GM12878 (cell line): ENCODE measurements around the gene PSMA2. TPM values are rescaled to one million over a fixed set of nuclear protein-coding genes. Genes with fewer than 3 reads are reported as not detected.

Experiments used
- ATAC-seq: fragments of 200-7000 bp; cut with Tn5 transposase; 3 replicates; pipeline ENCODE4 v1.9.1; 2020; ENCODE audit warnings: mild to moderate bottlenecking, moderate library complexity
- BruUV-seq: library from RNA; stranded (reverse); fragments of 400-500 nt; replicated peaks from 2 replicates; lab custom pipeline; 2021; lab: Mats Ljungman, UMichigan
- CTCF ChIA-PET: fragments of 300-600 bp; sonication (Branson Sonifier 250); formaldehyde crosslinking; extraction: SDS; loops from one replicate; lab custom pipeline; 2021; ENCODE audit warnings: inconsistent platforms; lab: Yijun Ruan, JAX
- POLR2A ChIA-PET: fragments of 350-600 bp; formaldehyde crosslinking; extraction: SDS; loops from one replicate; lab custom pipeline; 2021; ENCODE audit warnings: inconsistent platforms; lab: Charles Lee
- RAD21 ChIA-PET: fragments of 300-600 bp; sonication (Branson Sonifier 250); formaldehyde crosslinking; loops from one replicate; lab custom pipeline; 2023; ENCODE audit warnings: antibody characterized with exemption; ENCODE audit not compliant: unreplicated experiment; lab: Charles Lee
- SMC1A ChIA-PET: fragments of 300-600 bp; sonication (Branson Sonifier 250); formaldehyde crosslinking; loops from one replicate; lab custom pipeline; 2023; ENCODE audit not compliant: unreplicated experiment, uncharacterized antibody; lab: Charles Lee
- DNase-seq: peaks from one replicate; pipeline ENCODE4 v3.0.0-alpha.2; 2011; ENCODE audit warnings: low read depth, low spot score
- FAIRE-seq: peaks from 3 replicates; lab custom pipeline; 2011; peaks lifted over from hg19 to GRCh38; lab: Jason Lieb, UNC
- H2AFZ ChIP-seq: 2 replicates; pipeline ENCODE4 v1.6.0; 2011; ENCODE audit warnings: low read depth, low read length, control low read depth; ENCODE audit not compliant: control insufficient read depth
- H3K27ac ChIP-seq: 2 replicates; pipeline ENCODE4 v1.5.1; 2011; ENCODE audit warnings: control low read depth; ENCODE audit not compliant: control insufficient read depth, insufficient read depth
- H3K27me3 ChIP-seq, 2 experiments: replicated peaks in 1 of 2; 2 replicates each; pipeline versions ENCODE4 v1.6.0 to v1.6.1; 2011; ENCODE audit warnings: low read length in 1 of 2; ENCODE audit not compliant: control insufficient read depth in 2 of 2, insufficient read depth in 2 of 2
- H3K36me3 ChIP-seq, 2 experiments: 2 replicates each; pipeline ENCODE4 v1.5.1; 2011; ENCODE audit warnings: low read length in 1 of 2; ENCODE audit not compliant: control insufficient read depth in 2 of 2, insufficient read depth in 2 of 2
- H3K4me1 ChIP-seq: 2 replicates; pipeline ENCODE4 v1.6.1; 2011; ENCODE audit warnings: mild to moderate bottlenecking, low read length, moderate library complexity, mixed read lengths; ENCODE audit not compliant: control insufficient read depth, insufficient read depth
- H3K4me2 ChIP-seq: 2 replicates; pipeline ENCODE4 v1.6.0; 2011; ENCODE audit warnings: control low read depth; ENCODE audit not compliant: control insufficient read depth, insufficient read depth
- H3K4me3 ChIP-seq: fragments of 200-600 bp; sonication (generic); 2 replicates; pipeline ENCODE4 v1.5.1; 2016
- H3K79me2 ChIP-seq: 2 replicates; pipeline ENCODE4 v1.6.0; 2011; ENCODE audit warnings: low read length; ENCODE audit not compliant: control insufficient read depth, insufficient read depth
- H3K9ac ChIP-seq: 2 replicates; pipeline ENCODE4 v1.8.0; 2011; ENCODE audit warnings: low read length, control low read depth, mixed read lengths; ENCODE audit not compliant: control insufficient read depth, insufficient read depth
- H3K9me3 ChIP-seq: replicated peaks from 3 replicates; pipeline ENCODE4 v1.5.1; 2011; ENCODE audit warnings: mild to moderate bottlenecking, low read length; ENCODE audit not compliant: control insufficient read depth, insufficient read depth
- H4K20me1 ChIP-seq: 2 replicates; pipeline ENCODE4 v1.6.0; 2011; ENCODE audit not compliant: control insufficient read depth, insufficient read depth
- EED ChIP-seq: sonication (generic); IDR thresholded peaks from 2 replicates; pipeline ENCODE4 v1.6.1; 2016; ENCODE audit warnings: antibody characterized with exemption, low read depth
- FOXK2 ChIP-seq: fragments of 450-650 bp; IDR thresholded peaks from 2 replicates; pipeline ENCODE4 v1.6.1; 2017; ENCODE audit warnings: mild to moderate bottlenecking, moderate library complexity
- GATAD2B ChIP-seq: fragments of 450-650 bp; conservative IDR thresholded peaks from 2 replicates; pipeline ENCODE4 v1.6.1; 2017; ENCODE audit warnings: low read depth, mild to moderate bottlenecking, moderate library complexity
- TBL1XR1 ChIP-seq: IDR thresholded peaks from 2 replicates; pipeline ENCODE4 v1.6.1; 2012; ENCODE audit warnings: low read depth, low read length, improper control_type of control experiment
- ZBED1 ChIP-seq: IDR thresholded peaks from 2 replicates; pipeline ENCODE4 v1.6.1; 2016; ENCODE audit warnings: borderline replicate concordance
- ZSCAN29 ChIP-seq: fragments of 450-650 bp; IDR thresholded peaks from 2 replicates; pipeline ENCODE4 v1.6.1; 2017; ENCODE audit warnings: mild to moderate bottlenecking, moderate library complexity
- WGBS: methylation state at CpG from one replicate; pipeline ENCODE4 v1.1.6; 2016; ENCODE audit warnings: low lambda C conversion rate; ENCODE audit not compliant: insufficient replicate concordance, insufficient coverage; ENCODE audit errors: missing lambda C conversion rate; 5-methylcytosine and 5-hydroxymethylcytosine counted together
- in situ Hi-C: fragments of 300-500 bp; cut with MboI; formaldehyde crosslinking; loops from 9 replicates; pipeline ENCODE4 v1.14.3; 2018; ENCODE audit warnings: mixed read lengths
- intact Hi-C: fragments of 100-400 bp; cut with micrococcal nuclease; formaldehyde crosslinking; loops from one replicate; pipeline ENCODE4 v1.14.2; 2022; ENCODE audit not compliant: unreplicated experiment
- polyA plus RNA-seq, 11 experiments: library from polyadenylated mRNA; depleted of rRNA in 4 of 11; unstranded in 6 of 11; stranded (reverse) in 5 of 11; fragments of >200 nt; fragmentation: Nextera tagmentation in 4 of 11; fragmentation: Illumina TruSeq in 1 of 11; extraction: Ambion mirVana in 4 of 11; extraction: Trizol in 1 of 11; gene quantifications; 1 replicate in 1 of 11; 2 replicates in 10 of 11; pipeline versions ENCODE4 v1.2.1 to v1.2.3, GENCODE V29; 2011 to 2016; ENCODE audit warnings: inconsistent platforms in 2 of 11, missing spikeins in 2 of 11, low read depth in 1 of 11
- total RNA-seq, 4 experiments: library from RNA; depleted of rRNA in 3 of 4; stranded (reverse); fragments of >200 nt in 3 of 4; fragmentation: Illumina TruSeq in 1 of 4; extraction: Trizol in 1 of 4; gene quantifications; 2 replicates each; pipeline versions ENCODE4 v1.2.1 to v1.2.3, GENCODE V29; 2013 to 2021
- TF ChIP-seq, protein P1 (sequence below): fragments of 150-350 bp; IDR thresholded peaks from 2 replicates; pipeline ENCODE4 v1.6.1; 2016; ENCODE audit warnings: low read depth, low read length
- TF ChIP-seq, protein P2 (sequence below): fragments of 450-650 bp; formaldehyde crosslinking; IDR thresholded peaks from 2 replicates; pipeline ENCODE4 v1.5.0; 2022; ENCODE audit warnings: mild to moderate bottlenecking, missing genetic modification characterization

The PSMA2 gene
- total and polyA plus RNA-seq, 10 of the 15 experiments (the other 5 are each of a cell fraction or from before 2014, with no cell fraction given) = 129 to 1,223 (median 317) TPM

GRCh38 chr7:42945821-42946626 is 14.1 kb upstream of the PSMA2 start (continued):
- no peak for TF ChIP-seq FOXK2
- peak; percentile 47; the same call in 1 of the 2 replicates for TF ChIP-seq EED
- TF ChIP-seq, all 136 proteins: peak for 13

DNA sequence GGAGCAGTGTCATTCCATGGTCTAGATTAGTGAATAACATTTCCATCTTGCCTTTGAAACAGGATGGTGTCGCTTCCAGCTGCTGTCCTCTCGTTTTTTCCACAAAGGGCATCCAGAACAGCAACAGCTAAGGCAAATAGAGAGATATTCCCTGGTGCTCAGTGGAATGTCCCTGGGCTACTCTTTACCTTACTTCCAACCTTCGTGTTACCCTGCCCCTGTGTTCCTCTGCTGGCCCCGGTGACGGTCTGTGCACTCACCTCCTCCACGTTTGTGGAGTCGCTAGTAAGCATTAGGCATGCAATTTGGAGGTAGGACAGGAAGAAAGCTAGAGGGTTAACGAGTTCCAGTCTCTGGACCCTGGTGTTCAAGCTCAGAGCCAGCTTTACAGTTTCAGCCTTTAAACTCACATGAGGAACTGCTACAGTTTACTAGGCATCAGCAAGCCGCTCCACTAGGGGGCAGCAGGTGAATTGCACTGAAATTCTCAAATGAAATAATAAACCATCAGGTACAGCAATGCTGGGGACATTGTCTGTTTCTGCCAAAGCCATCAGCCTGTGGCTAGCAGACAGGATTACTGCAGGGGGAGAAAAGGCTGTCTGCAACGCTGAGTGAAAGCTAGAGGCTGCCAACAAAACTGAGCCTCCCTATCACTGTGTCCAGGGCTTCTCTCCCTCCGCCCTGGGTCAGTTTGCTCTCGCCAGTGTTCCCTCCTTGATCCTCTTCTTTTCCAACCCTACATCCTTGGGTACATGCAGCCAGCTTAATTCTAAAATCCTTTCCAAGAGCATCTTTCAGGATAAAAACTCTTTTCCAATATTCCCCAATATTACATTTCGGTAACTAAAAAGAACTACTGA is 9.2 kb upstream of the PSMA2 start:
- no peak overlapping the region for H2AFZ ChIP-seq
- 63% methylated on average over 13 of the region's 13 CpGs for WGBS
- H3K9ac ChIP-seq = no peak overlapping the region
- H3K4me2 ChIP-seq = no peak overlapping the region
- peaks cover 0 to 14% of the 10 kb centered on the region in 2 experiments; a peak in 1 of 4 replicates for H3K36me3 ChIP-seq
- H4K20me1 ChIP-seq = no peaks in the 10 kb centered on the region
- no peak overlapping the region for H3K4me3 ChIP-seq
- peak; percentile 66 for ATAC-seq
- peak; percentile 48 for DNase-seq
- H3K9me3 ChIP-seq = no peaks in the 10 kb centered on the region
- in situ Hi-C loops = loop anchor here (5.0 kb wide), 2 partner anchors 161 to 506 kb away; no protein-coding TSS in a partner anchor
- peaks cover 2% of the 10 kb centered on the region; the same call in 1 of the 2 replicates for H3K79me2 ChIP-seq
- H3K4me1 ChIP-seq = peaks cover 12% of the 10 kb centered on the region; the same call in 1 of the 2 replicates
- no peak overlapping the region for H3K27ac ChIP-seq
- RAD21 ChIA-PET = interaction anchor here (0.6 to 2.9 kb wide), 30 partner anchors 10 to 898 kb away, joined by 3 to 26 read pairs (median 5); partner anchors contain the start of genes C7orf25, MRPL32, PSMA2 and STK17A
- CTCF ChIA-PET = interaction anchor here (0.6 to 9.2 kb wide), 61 partner anchors 9 to 898 kb away, joined by 3 to 109 read pairs (median 4); partner anchors contain the start of genes HECW1, MRPL32, PSMA2 and STK17A
- BruUV-seq = no TSS peak
- SMC1A ChIA-PET = interaction anchor here (0.5 to 10.0 kb wide), 44 partner anchors 9 to 907 kb away, joined by 3 to 102 read pairs (median 3); partner anchors contain the start of genes C7orf25, MRPL32 and PSMA2
- FAIRE-seq = no peak
- intact Hi-C loops = loop anchor here (1.0 to 5.0 kb wide), 8 partner anchors 114 to 898 kb away; no protein-coding TSS in a partner anchor
- POLR2A ChIA-PET = interaction anchor here (0.5 to 0.7 kb wide), 2 partner anchors 17 to 315 kb away, joined by 3 read pairs; no protein-coding TSS in a partner anchor
- no peaks in the 10 kb centered on the region for H3K27me3 ChIP-seq
- TF ChIP-seq ZBED1 (no peak), ZSCAN29 (no peak), GATAD2B (no peak), TBL1XR1 (no peak)
- TF ChIP-seq, protein P1, sequence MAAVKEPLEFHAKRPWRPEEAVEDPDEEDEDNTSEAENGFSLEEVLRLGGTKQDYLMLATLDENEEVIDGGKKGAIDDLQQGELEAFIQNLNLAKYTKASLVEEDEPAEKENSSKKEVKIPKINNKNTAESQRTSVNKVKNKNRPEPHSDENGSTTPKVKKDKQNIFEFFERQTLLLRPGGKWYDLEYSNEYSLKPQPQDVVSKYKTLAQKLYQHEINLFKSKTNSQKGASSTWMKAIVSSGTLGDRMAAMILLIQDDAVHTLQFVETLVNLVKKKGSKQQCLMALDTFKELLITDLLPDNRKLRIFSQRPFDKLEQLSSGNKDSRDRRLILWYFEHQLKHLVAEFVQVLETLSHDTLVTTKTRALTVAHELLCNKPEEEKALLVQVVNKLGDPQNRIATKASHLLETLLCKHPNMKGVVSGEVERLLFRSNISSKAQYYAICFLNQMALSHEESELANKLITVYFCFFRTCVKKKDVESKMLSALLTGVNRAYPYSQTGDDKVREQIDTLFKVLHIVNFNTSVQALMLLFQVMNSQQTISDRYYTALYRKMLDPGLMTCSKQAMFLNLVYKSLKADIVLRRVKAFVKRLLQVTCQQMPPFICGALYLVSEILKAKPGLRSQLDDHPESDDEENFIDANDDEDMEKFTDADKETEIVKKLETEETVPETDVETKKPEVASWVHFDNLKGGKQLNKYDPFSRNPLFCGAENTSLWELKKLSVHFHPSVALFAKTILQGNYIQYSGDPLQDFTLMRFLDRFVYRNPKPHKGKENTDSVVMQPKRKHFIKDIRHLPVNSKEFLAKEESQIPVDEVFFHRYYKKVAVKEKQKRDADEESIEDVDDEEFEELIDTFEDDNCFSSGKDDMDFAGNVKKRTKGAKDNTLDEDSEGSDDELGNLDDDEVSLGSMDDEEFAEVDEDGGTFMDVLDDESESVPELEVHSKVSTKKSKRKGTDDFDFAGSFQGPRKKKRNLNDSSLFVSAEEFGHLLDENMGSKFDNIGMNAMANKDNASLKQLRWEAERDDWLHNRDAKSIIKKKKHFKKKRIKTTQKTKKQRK = no peak
- TF ChIP-seq, protein P2, sequence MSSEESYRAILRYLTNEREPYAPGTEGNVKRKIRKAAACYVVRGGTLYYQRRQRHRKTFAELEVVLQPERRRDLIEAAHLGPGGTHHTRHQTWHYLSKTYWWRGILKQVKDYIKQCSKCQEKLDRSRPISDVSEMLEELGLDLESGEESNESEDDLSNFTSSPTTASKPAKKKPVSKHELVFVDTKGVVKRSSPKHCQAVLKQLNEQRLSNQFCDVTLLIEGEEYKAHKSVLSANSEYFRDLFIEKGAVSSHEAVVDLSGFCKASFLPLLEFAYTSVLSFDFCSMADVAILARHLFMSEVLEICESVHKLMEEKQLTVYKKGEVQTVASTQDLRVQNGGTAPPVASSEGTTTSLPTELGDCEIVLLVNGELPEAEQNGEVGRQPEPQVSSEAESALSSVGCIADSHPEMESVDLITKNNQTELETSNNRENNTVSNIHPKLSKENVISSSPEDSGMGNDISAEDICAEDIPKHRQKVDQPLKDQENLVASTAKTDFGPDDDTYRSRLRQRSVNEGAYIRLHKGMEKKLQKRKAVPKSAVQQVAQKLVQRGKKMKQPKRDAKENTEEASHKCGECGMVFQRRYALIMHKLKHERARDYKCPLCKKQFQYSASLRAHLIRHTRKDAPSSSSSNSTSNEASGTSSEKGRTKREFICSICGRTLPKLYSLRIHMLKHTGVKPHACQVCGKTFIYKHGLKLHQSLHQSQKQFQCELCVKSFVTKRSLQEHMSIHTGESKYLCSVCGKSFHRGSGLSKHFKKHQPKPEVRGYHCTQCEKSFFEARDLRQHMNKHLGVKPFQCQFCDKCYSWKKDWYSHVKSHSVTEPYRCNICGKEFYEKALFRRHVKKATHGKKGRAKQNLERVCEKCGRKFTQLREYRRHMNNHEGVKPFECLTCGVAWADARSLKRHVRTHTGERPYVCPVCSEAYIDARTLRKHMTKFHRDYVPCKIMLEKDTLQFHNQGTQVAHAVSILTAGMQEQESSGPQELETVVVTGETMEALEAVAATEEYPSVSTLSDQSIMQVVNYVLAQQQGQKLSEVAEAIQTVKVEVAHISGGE (CRISPR knock-in tag) = no peak
